Transverse colon (tissue), 3 donors: ENCODE data around the gene SLC25A29.

Experiments
- CTCF ChIP-seq, 5 experiments: fragments of 200-600 bp in 3 of 5; fragments of 450-650 bp in 2 of 5; sonication (generic) in 3 of 5; IDR thresholded peaks; 1 replicate in 2 of 5; 2 replicates in 3 of 5; pipeline ENCODE4 v1.5.1; 2016 to 2017; ENCODE audit warnings: antibody characterized with exemption in 5 of 5, inconsistent platforms in 3 of 5, mild to moderate bottlenecking in 2 of 5, moderate library complexity in 1 of 5
- POLR2A ChIP-seq: fragments of 450-650 bp; IDR thresholded peaks from one replicate; pipeline ENCODE4 v1.6.1; 2016; ENCODE audit warnings: antibody characterized with exemption, mild to moderate bottlenecking, moderate library complexity

- TF ChIP-seq CTCF (IDR thresholded peaks at IDR 0.05) (no peak), POLR2A (no peak)
Observed at GRCh38 chr14:100325958-100326357, 19.7 kb upstream of the SLC25A29 start.
